ENCODE results near the gene BST1.

DNA sequence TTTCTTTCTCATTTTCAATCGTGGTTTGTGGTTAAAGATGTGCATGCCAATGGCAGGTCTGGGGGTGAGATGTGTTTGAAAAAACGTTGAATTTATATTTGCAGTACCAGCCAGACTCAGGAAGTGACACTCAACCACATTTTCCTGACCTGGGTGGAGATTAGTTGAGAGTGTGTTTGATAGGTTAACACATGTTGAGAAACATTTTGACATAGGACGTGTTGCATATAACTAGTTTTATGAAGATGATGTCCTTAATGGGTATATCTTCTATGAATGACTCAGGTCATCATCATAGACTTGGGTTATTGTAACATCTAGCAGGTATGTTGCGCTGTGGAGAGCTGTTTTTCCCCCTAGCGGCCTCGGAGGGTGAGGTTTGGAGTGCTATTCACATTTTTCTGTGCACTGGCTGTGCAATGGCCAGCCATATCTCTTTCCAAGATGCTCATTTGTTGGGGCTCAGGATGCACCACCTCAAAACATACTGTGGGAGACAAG lies 53.5 kb downstream of the BST1 start:
- TF ChIP-seq, protein P1, sequence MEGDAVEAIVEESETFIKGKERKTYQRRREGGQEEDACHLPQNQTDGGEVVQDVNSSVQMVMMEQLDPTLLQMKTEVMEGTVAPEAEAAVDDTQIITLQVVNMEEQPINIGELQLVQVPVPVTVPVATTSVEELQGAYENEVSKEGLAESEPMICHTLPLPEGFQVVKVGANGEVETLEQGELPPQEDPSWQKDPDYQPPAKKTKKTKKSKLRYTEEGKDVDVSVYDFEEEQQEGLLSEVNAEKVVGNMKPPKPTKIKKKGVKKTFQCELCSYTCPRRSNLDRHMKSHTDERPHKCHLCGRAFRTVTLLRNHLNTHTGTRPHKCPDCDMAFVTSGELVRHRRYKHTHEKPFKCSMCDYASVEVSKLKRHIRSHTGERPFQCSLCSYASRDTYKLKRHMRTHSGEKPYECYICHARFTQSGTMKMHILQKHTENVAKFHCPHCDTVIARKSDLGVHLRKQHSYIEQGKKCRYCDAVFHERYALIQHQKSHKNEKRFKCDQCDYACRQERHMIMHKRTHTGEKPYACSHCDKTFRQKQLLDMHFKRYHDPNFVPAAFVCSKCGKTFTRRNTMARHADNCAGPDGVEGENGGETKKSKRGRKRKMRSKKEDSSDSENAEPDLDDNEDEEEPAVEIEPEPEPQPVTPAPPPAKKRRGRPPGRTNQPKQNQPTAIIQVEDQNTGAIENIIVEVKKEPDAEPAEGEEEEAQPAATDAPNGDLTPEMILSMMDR (IDR thresholded peaks at IDR 0.05) = no peak
- TF ChIP-seq POLR2A (IDR thresholded peaks at IDR 0.05) = no peak

Data from body of pancreas (tissue), 4 donors.